ENCODE results near the gene RPS16. TPM values are rescaled to one million over a fixed set of nuclear protein-coding genes. Genes with fewer than 3 reads are reported as not detected.

The RPS16 gene
- total RNA-seq, 1 donor from 2014 or later, result 1,721 TPM

- H3K27me3 ChIP-seq (ENCODE audit: control insufficient read depth, insufficient read depth, low read length), result no peaks in the 10 kb centered on the region
- H3K36me3 ChIP-seq (ENCODE audit: control insufficient read depth, insufficient read depth, low read length), result peaks cover 8% of the 10 kb centered on the region
- H3K4me3 ChIP-seq (ENCODE audit: low read depth, low read length), result no peak overlapping the region
- no peak for TF ChIP-seq CTCF (IDR thresholded peaks at IDR 0.05; ENCODE audit: insufficient read depth, low read length, poor library complexity, severe bottlenecking)
- DNase-seq (ENCODE audit: low read depth), result no peak
These were observed 16.7 kb downstream of the RPS16 start for GRCh38 chr19:39419003-39419402.

- Histone ChIP-seq H3K36me3 (ENCODE audit: control insufficient read depth, insufficient read depth, low read length) (peaks cover 6% of the 10 kb centered on the region), H3K27me3 (ENCODE audit: control insufficient read depth, insufficient read depth, low read length) (no peaks in the 10 kb centered on the region), H3K4me3 (ENCODE audit: low read depth, low read length) (no peak overlapping the region)
- no peak for DNase-seq (ENCODE audit: low read depth)
- no peak for TF ChIP-seq CTCF (IDR thresholded peaks at IDR 0.05; ENCODE audit: insufficient read depth, low read length, poor library complexity, severe bottlenecking)
These were observed 18.1 kb downstream of the RPS16 start for GRCh38 chr19:39417463-39418181.

GRCh38 chr19:39416152-39417120 is 19.3 kb downstream of the RPS16 start:
- no peak for DNase-seq (ENCODE audit: low read depth)
- H3K4me3 ChIP-seq (ENCODE audit: low read depth, low read length), result no peak overlapping the region
- no peak for TF ChIP-seq CTCF (IDR thresholded peaks at IDR 0.05; ENCODE audit: insufficient read depth, low read length, poor library complexity, severe bottlenecking)
- H3K27me3 ChIP-seq (ENCODE audit: control insufficient read depth, insufficient read depth, low read length), result no peaks in the 10 kb centered on the region
- peaks cover 6% of the 10 kb centered on the region for H3K36me3 ChIP-seq (ENCODE audit: control insufficient read depth, insufficient read depth, low read length)

GRCh38 chr19:39415111-39416046 is 20.4 kb downstream of the RPS16 start:
- Histone ChIP-seq H3K27me3 (ENCODE audit: control insufficient read depth, insufficient read depth, low read length) (no peaks in the 10 kb centered on the region), H3K4me3 (ENCODE audit: low read depth, low read length) (peak overlapping the region; percentile 96), H3K36me3 (ENCODE audit: control insufficient read depth, insufficient read depth, low read length) (peaks cover 6% of the 10 kb centered on the region)
- no peak for DNase-seq (ENCODE audit: low read depth)
- no peak for TF ChIP-seq CTCF (IDR thresholded peaks at IDR 0.05; ENCODE audit: insufficient read depth, low read length, poor library complexity, severe bottlenecking)

GRCh38 chr19:39413911-39414608 is 21.7 kb downstream of the RPS16 start:
- peak; percentile 7 for TF ChIP-seq CTCF (IDR thresholded peaks at IDR 0.05; ENCODE audit: insufficient read depth, low read length, poor library complexity, severe bottlenecking)
- Histone ChIP-seq H3K36me3 (ENCODE audit: control insufficient read depth, insufficient read depth, low read length) (peaks cover 5% of the 10 kb centered on the region), H3K4me3 (ENCODE audit: low read depth, low read length) (peak overlapping the region; percentile 96), H3K27me3 (ENCODE audit: control insufficient read depth, insufficient read depth, low read length) (no peaks in the 10 kb centered on the region)
- no peak for DNase-seq (ENCODE audit: low read depth)

Measured in kidney epithelial cell (primary cell).